K562 (cell line): ENCODE measurements around the gene PPP1R14C. TPM values are rescaled to one million over a fixed set of nuclear protein-coding genes. Genes with fewer than 3 reads are reported as not detected.
A peak's percentile ranks its signal among the peaks of the same experiment; 100 is the strongest.

Experiments used
- CHD7 ChIP-seq: fragments of 200-600 bp; sonication (generic); IDR thresholded peaks from one replicate; pipeline ENCODE4 v1.6.1; 2012; ENCODE audit warnings: mild to moderate bottlenecking, low read depth, low read length, inconsistent platforms
- E2F6 ChIP-seq, 2 experiments: IDR thresholded peaks; 2 replicates each; pipeline ENCODE4 v1.6.1; 2011; ENCODE audit warnings: borderline replicate concordance in 1 of 2, control low read depth in 1 of 2, low read depth in 1 of 2, low read length in 1 of 2, mild to moderate bottlenecking in 1 of 2, mixed read lengths in 1 of 2, moderate library complexity in 1 of 2; ENCODE audit not compliant: insufficient read depth in 1 of 2, insufficient read length in 1 of 2, poor library complexity in 1 of 2, severe bottlenecking in 1 of 2; ENCODE audit errors: extremely low read depth in 1 of 2
- ETV1 ChIP-seq: fragments of 450-650 bp; conservative IDR thresholded peaks from 2 replicates; pipeline ENCODE4 v1.6.1; 2016; ENCODE audit warnings: missing genetic modification characterization, control low read depth, low read depth, missing compliant biosample characterization
- ETV5 ChIP-seq: sonication (generic); formaldehyde crosslinking; IDR thresholded peaks from 2 replicates; pipeline ENCODE4 v1.4.0; 2020; ENCODE audit warnings: low read depth, mild to moderate bottlenecking, missing genetic modification reagents
- HDAC1 ChIP-seq, 2 experiments: fragments of 450-650 bp; IDR thresholded peaks; 2 replicates each; pipeline ENCODE4 v1.6.1; 2016 to 2017; ENCODE audit warnings: inconsistent platforms in 1 of 2, mild to moderate bottlenecking in 1 of 2, moderate library complexity in 1 of 2
- NCOA6 ChIP-seq: fragments of 450-650 bp; IDR thresholded peaks from 2 replicates; pipeline ENCODE4 v1.6.1; 2017; ENCODE audit warnings: mild to moderate bottlenecking
- TCF7 ChIP-seq: sonication (generic); IDR thresholded peaks from 2 replicates; pipeline ENCODE4 v1.6.1; 2016; ENCODE audit warnings: antibody characterized with exemption, borderline replicate concordance
- TFE3 ChIP-seq: fragments of 450-650 bp; formaldehyde crosslinking; IDR thresholded peaks from 2 replicates; pipeline ENCODE4 v1.4.0; 2020; ENCODE audit warnings: mild to moderate bottlenecking, mixed read lengths
- polyA plus RNA-seq, 8 experiments: library from polyadenylated mRNA; depleted of rRNA in 4 of 8; stranded (reverse) in 5 of 8; unstranded in 3 of 8; fragments of >200 nt; fragmentation: Nextera tagmentation in 2 of 8; fragmentation: Illumina TruSeq in 1 of 8; extraction: Ambion mirVana in 2 of 8; extraction: Trizol in 1 of 8; gene quantifications; 2 replicates each; pipeline versions ENCODE4 v1.2.1 to v1.2.3, GENCODE V29; 2011 to 2014; ENCODE audit warnings: inconsistent platforms in 1 of 8, missing spikeins in 1 of 8
- total RNA-seq, 7 experiments: library from RNA; depleted of rRNA in 6 of 7; stranded (reverse); fragments of >200 nt in 6 of 7; fragmentation: Illumina TruSeq in 2 of 7; extraction: Trizol in 2 of 7; gene quantifications; 2 replicates each; pipeline versions ENCODE4 v1.2.1 to v1.2.3, GENCODE V29; 2011 to 2021; ENCODE audit warnings: low replicate concordance in 1 of 7
- TF ChIP-seq, protein P1 (sequence below): sonication (generic); formaldehyde crosslinking; IDR thresholded peaks from 2 replicates; pipeline ENCODE4 v1.5.0; 2020; ENCODE audit warnings: missing genetic modification reagents
- TF ChIP-seq, protein P2 (sequence below): sonication (generic); formaldehyde crosslinking; IDR thresholded peaks from 2 replicates; pipeline ENCODE4 v1.8.1; 2022; ENCODE audit warnings: missing genetic modification reagents

The PPP1R14C gene
- total and polyA plus RNA-seq, 9 of the 15 experiments (the other 6 are each of a cell fraction or from before 2014, with no cell fraction given), result 4.5 to 16.6 (median 11.9) TPM

- no peak for TF ChIP-seq ETV1 (tag)
- no peak for TF ChIP-seq HDAC1 (IDR thresholded peaks at IDR 0.05)
- no peak for TF ChIP-seq CHD7
- no peak for TF ChIP-seq NCOA6
- TF ChIP-seq TFE3, result peak; percentile 83
- no peak for TF ChIP-seq ETV5 (CRISPR knock-in tag)
- TF ChIP-seq, protein P1, sequence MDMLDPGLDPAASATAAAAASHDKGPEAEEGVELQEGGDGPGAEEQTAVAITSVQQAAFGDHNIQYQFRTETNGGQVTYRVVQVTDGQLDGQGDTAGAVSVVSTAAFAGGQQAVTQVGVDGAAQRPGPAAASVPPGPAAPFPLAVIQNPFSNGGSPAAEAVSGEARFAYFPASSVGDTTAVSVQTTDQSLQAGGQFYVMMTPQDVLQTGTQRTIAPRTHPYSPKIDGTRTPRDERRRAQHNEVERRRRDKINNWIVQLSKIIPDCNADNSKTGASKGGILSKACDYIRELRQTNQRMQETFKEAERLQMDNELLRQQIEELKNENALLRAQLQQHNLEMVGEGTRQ (CRISPR knock-in tag), result peak; percentile 84
- TF ChIP-seq, protein P2, sequence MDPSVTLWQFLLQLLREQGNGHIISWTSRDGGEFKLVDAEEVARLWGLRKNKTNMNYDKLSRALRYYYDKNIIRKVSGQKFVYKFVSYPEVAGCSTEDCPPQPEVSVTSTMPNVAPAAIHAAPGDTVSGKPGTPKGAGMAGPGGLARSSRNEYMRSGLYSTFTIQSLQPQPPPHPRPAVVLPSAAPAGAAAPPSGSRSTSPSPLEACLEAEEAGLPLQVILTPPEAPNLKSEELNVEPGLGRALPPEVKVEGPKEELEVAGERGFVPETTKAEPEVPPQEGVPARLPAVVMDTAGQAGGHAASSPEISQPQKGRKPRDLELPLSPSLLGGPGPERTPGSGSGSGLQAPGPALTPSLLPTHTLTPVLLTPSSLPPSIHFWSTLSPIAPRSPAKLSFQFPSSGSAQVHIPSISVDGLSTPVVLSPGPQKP, result no peak
- TF ChIP-seq E2F6 (IDR thresholded peaks at IDR 0.05; ENCODE audit: borderline replicate concordance in 1 of 2, extremely low read depth in 1 of 2, insufficient read depth in 1 of 2, insufficient read length in 1 of 2, low read depth in 1 of 2, low read length in 1 of 2, poor library complexity in 1 of 2, severe bottlenecking in 1 of 2), result no peak
- TF ChIP-seq TCF7, result no peak
Measured at GRCh38 chr6:150289454-150290071, 146.7 kb downstream of the PPP1R14C start (continued).
